ENCODE data around the gene SUPV3L1.

DNA sequence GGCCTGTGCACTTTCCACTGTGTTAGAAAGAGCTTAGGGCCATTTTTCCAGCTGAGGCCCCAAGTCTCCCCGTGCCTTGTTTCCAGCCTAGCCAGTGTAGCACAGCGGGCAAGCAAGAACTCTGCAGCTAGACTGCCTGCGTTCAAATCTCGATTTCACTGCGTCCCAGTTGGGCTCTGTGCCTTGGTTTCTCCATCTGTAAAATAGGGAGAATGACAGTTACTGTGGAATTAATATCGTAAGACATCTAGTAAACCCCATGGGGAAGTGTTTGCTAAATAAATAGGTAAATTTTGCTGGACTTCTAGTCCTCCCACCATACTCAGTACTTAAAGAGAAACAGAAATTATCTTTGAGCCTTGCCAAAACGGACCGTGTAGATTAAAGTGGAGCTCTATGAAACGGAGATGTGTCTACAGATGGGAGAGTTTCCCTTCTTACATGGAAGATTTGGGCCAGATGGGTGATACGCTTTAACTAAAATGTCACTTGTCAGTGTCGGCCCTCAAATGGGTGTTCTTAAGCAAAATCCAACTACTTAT is 36.6 kb downstream of the SUPV3L1 start:
- no peak for TF ChIP-seq POLR2AphosphoS5 (IDR thresholded peaks at IDR 0.05)
- TF ChIP-seq, protein P1, sequence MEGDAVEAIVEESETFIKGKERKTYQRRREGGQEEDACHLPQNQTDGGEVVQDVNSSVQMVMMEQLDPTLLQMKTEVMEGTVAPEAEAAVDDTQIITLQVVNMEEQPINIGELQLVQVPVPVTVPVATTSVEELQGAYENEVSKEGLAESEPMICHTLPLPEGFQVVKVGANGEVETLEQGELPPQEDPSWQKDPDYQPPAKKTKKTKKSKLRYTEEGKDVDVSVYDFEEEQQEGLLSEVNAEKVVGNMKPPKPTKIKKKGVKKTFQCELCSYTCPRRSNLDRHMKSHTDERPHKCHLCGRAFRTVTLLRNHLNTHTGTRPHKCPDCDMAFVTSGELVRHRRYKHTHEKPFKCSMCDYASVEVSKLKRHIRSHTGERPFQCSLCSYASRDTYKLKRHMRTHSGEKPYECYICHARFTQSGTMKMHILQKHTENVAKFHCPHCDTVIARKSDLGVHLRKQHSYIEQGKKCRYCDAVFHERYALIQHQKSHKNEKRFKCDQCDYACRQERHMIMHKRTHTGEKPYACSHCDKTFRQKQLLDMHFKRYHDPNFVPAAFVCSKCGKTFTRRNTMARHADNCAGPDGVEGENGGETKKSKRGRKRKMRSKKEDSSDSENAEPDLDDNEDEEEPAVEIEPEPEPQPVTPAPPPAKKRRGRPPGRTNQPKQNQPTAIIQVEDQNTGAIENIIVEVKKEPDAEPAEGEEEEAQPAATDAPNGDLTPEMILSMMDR (IDR thresholded peaks at IDR 0.05; ENCODE audit: poor library complexity, severe bottlenecking): no peak
- TF ChIP-seq EP300 (conservative IDR thresholded peaks at IDR 0.05; ENCODE audit: poor library complexity, severe bottlenecking): no peak
- no peak for TF ChIP-seq EZH2 (IDR thresholded peaks at IDR 0.05; ENCODE audit: borderline replicate concordance, insufficient read depth, low read length, poor library complexity, severe bottlenecking)
- TF ChIP-seq, protein P2, sequence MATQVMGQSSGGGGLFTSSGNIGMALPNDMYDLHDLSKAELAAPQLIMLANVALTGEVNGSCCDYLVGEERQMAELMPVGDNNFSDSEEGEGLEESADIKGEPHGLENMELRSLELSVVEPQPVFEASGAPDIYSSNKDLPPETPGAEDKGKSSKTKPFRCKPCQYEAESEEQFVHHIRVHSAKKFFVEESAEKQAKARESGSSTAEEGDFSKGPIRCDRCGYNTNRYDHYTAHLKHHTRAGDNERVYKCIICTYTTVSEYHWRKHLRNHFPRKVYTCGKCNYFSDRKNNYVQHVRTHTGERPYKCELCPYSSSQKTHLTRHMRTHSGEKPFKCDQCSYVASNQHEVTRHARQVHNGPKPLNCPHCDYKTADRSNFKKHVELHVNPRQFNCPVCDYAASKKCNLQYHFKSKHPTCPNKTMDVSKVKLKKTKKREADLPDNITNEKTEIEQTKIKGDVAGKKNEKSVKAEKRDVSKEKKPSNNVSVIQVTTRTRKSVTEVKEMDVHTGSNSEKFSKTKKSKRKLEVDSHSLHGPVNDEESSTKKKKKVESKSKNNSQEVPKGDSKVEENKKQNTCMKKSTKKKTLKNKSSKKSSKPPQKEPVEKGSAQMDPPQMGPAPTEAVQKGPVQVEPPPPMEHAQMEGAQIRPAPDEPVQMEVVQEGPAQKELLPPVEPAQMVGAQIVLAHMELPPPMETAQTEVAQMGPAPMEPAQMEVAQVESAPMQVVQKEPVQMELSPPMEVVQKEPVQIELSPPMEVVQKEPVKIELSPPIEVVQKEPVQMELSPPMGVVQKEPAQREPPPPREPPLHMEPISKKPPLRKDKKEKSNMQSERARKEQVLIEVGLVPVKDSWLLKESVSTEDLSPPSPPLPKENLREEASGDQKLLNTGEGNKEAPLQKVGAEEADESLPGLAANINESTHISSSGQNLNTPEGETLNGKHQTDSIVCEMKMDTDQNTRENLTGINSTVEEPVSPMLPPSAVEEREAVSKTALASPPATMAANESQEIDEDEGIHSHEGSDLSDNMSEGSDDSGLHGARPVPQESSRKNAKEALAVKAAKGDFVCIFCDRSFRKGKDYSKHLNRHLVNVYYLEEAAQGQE (IDR thresholded peaks at IDR 0.05; ENCODE audit: borderline replicate concordance): no peak
- no peak for TF ChIP-seq SMC3 (conservative IDR thresholded peaks at IDR 0.05; ENCODE audit: poor library complexity)
